KMS-11 (cell line): ENCODE data around the gene NIPAL4.

Source experiments
- H2AFZ ChIP-seq: fragments of 200-600 bp; sonication (generic); 2 replicates; pipeline ENCODE4 v1.6.1; 2016; ENCODE audit warnings: antibody characterized with exemption, mixed run types, low read depth
- H3K27ac ChIP-seq: fragments of 200-600 bp; sonication (generic); 2 replicates; pipeline ENCODE4 v1.6.1; 2016; ENCODE audit warnings: mild to moderate bottlenecking, mixed run types
- H3K27me3 ChIP-seq: fragments of 200-600 bp; sonication (generic); 2 replicates; pipeline ENCODE4 v1.6.1; 2017; ENCODE audit warnings: mild to moderate bottlenecking, low read depth, mixed run types, moderate library complexity; ENCODE audit not compliant: insufficient read depth
- H3K36me3 ChIP-seq: fragments of 200-600 bp; sonication (generic); 2 replicates; pipeline ENCODE4 v1.6.1; 2017; ENCODE audit warnings: mild to moderate bottlenecking, mixed run types; ENCODE audit not compliant: insufficient read depth
- H3K4me1 ChIP-seq: fragments of 200-600 bp; sonication (generic); 2 replicates; pipeline ENCODE4 v1.6.1; 2016; ENCODE audit warnings: mild to moderate bottlenecking, low read depth, mixed run types; ENCODE audit not compliant: poor library complexity, severe bottlenecking
- H3K4me2 ChIP-seq: fragments of 200-600 bp; sonication (generic); 2 replicates; pipeline ENCODE4 v1.7.0; 2016; ENCODE audit warnings: mild to moderate bottlenecking, mixed run types
- H3K4me3 ChIP-seq: fragments of 200-600 bp; sonication (generic); IDR thresholded peaks from 2 replicates; pipeline ENCODE4 v1.6.1; 2017; ENCODE audit warnings: low read depth, low read length, mixed read lengths; ENCODE audit not compliant: insufficient read depth
- H3K79me2 ChIP-seq: fragments of 200-600 bp; sonication (generic); 2 replicates; pipeline ENCODE4 v1.6.1; 2016; ENCODE audit warnings: low read depth, mixed run types; ENCODE audit not compliant: insufficient read depth
- H3K9ac ChIP-seq: fragments of 200-600 bp; sonication (generic); 2 replicates; pipeline ENCODE4 v1.6.1; 2016; ENCODE audit warnings: mild to moderate bottlenecking, mixed run types
- H4K20me1 ChIP-seq: fragments of 200-600 bp; sonication (generic); 2 replicates; pipeline ENCODE4 v1.6.1; 2016; ENCODE audit warnings: mild to moderate bottlenecking, mixed run types; ENCODE audit not compliant: insufficient read depth
- TF ChIP-seq, protein P1 (sequence below): fragments of 200-600 bp; sonication (generic); conservative IDR thresholded peaks from 2 replicates; pipeline ENCODE4 v1.6.1; 2017; ENCODE audit warnings: low read depth, mild to moderate bottlenecking, antibody characterized with exemption, low read length, moderate library complexity, mixed read lengths

NIPAL4 gene

DNA sequence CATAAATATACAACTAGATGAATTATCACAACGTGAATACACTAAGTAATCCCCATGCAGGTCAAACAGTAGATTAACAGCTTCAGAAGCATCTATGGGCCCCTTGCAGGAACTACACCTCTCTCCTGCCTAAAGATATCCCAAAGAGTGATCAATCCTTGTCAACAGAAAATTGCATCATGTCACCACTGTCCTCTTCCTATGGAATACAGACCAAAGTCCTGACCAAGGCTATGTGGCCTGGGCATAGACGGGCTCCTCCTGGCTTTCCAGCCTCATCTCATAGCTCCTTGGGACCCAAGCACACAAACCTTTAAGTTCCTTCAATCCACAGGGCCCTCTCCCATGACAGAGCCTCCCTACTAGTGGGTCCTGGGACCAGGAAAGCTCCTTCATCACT, 25.3 kb downstream of the NIPAL4 start:
- Histone ChIP-seq H3K4me3 (no peak overlapping the region), H3K9ac (no peak overlapping the region), H3K36me3 (no peaks in the 10 kb centered on the region), H3K4me1 (no peaks in the 10 kb centered on the region), H4K20me1 (no peaks in the 10 kb centered on the region), H3K79me2 (no peaks in the 10 kb centered on the region), H3K27ac (no peak overlapping the region), H3K27me3 (no peaks in the 10 kb centered on the region), H2AFZ (no peak overlapping the region), H3K4me2 (no peak overlapping the region)
- TF ChIP-seq, protein P1, sequence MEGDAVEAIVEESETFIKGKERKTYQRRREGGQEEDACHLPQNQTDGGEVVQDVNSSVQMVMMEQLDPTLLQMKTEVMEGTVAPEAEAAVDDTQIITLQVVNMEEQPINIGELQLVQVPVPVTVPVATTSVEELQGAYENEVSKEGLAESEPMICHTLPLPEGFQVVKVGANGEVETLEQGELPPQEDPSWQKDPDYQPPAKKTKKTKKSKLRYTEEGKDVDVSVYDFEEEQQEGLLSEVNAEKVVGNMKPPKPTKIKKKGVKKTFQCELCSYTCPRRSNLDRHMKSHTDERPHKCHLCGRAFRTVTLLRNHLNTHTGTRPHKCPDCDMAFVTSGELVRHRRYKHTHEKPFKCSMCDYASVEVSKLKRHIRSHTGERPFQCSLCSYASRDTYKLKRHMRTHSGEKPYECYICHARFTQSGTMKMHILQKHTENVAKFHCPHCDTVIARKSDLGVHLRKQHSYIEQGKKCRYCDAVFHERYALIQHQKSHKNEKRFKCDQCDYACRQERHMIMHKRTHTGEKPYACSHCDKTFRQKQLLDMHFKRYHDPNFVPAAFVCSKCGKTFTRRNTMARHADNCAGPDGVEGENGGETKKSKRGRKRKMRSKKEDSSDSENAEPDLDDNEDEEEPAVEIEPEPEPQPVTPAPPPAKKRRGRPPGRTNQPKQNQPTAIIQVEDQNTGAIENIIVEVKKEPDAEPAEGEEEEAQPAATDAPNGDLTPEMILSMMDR, result no peak

DNA sequence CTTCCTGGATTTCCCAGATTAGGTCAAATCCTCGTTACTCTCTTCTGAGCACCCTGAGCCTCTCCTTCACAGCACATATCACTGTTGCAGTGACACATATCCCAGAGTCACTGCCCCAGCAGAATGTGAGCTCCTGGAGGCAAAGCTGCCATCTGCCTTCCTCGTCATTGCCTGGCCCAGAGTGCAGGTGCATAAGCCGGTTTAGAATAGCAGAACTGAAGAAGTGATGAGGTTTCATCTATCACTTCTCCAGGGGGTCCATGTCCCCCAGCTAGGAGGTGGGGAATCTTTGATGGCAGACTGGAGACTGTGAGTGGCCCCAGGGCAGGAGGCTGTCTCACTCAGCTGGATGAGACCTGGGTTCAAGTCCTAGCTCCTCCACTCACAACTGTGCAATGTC, 25.8 kb downstream of the NIPAL4 start:
- Histone ChIP-seq H3K27me3 (no peaks in the 10 kb centered on the region), H4K20me1 (no peaks in the 10 kb centered on the region), H3K36me3 (no peaks in the 10 kb centered on the region), H3K4me3 (no peak overlapping the region), H3K4me1 (no peaks in the 10 kb centered on the region), H2AFZ (no peak overlapping the region), H3K4me2 (no peak overlapping the region), H3K79me2 (no peaks in the 10 kb centered on the region), H3K9ac (no peak overlapping the region), H3K27ac (no peak overlapping the region)
- TF ChIP-seq, protein P1, result no peak

DNA sequence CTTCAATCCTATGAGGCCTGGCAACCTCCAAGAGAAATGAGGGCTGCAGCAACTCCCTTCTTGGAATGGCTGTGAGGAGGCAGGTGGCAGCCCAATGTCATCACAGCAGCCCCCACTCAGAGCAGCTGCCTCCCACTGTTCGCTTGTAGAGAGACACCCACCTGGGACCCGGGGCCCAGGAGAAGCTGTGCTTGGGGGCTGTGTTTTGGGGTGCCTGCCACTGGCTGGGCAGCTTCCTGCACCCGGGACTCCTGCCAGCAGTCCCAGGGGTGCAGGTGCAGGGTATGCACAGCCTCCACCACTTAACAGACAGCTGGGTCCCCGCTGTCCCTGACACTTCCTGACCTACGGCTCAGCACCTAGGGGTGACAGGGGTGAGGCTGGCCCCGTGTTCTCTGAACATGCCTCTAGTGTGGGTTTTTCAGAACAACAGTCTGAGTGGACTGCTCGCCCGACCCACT, 26.2 kb downstream of the NIPAL4 start:
- Histone ChIP-seq H3K9ac (no peak overlapping the region), H4K20me1 (no peaks in the 10 kb centered on the region), H2AFZ (no peak overlapping the region), H3K27me3 (no peaks in the 10 kb centered on the region), H3K4me3 (no peak overlapping the region), H3K27ac (no peak overlapping the region), H3K4me1 (no peaks in the 10 kb centered on the region), H3K4me2 (no peak overlapping the region), H3K79me2 (no peaks in the 10 kb centered on the region), H3K36me3 (no peaks in the 10 kb centered on the region)
- TF ChIP-seq, protein P1, result no peak

DNA sequence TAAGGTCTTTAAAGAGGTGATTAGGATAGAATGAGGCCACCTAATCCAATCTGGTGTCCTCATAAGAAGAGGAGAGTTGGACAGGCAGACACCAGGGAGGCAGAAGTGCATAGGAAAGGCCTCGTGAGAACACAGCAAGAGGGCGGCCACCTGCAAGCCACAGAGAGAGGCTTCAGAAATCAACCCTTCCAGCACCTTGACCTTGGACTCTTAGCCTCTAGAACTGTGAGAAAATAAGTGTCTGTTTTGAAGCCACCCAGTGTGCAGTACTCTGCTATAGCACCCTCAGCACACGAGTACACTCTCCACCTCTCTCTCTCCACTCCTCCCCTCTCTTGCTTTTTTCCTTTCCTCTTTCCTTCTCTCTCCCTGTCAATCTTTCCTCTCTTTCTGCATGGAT, 26.8 kb downstream of the NIPAL4 start:
- H4K20me1 ChIP-seq, result no peaks in the 10 kb centered on the region
- no peak overlapping the region for H3K27ac ChIP-seq
- H3K4me2 ChIP-seq, result no peak overlapping the region
- no peak overlapping the region for H3K4me3 ChIP-seq
- no peak overlapping the region for H3K9ac ChIP-seq
- TF ChIP-seq, protein P1, result no peak
- no peaks in the 10 kb centered on the region for H3K79me2 ChIP-seq
- H3K36me3 ChIP-seq, result no peaks in the 10 kb centered on the region
- H3K4me1 ChIP-seq, result no peaks in the 10 kb centered on the region
- H2AFZ ChIP-seq, result no peak overlapping the region
- no peaks in the 10 kb centered on the region for H3K27me3 ChIP-seq

DNA sequence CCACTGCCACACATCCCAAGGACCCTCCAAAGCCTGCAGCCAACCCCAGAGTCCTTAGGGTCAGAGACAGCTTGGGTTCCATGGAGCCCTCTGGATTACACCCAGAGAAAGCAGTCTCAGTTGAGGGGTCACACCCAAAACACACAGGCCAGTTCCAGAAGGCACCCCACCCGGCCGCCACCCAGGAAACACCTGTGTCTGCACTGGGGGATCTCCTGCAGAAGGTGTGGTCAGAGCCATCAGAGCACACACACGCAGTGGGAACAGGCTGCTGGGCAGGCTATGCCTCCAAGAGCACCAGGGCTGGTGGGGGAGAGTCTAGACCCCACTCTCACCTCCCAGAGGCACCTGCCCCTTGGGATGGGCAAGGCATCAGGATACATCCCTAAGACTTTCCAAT, 27.3 kb downstream of the NIPAL4 start:
- Histone ChIP-seq H3K4me3 (no peak overlapping the region), H3K4me2 (no peak overlapping the region), H4K20me1 (no peaks in the 10 kb centered on the region), H3K36me3 (no peaks in the 10 kb centered on the region), H3K79me2 (no peaks in the 10 kb centered on the region), H3K27me3 (no peaks in the 10 kb centered on the region), H2AFZ (no peak overlapping the region), H3K4me1 (no peaks in the 10 kb centered on the region), H3K9ac (no peak overlapping the region), H3K27ac (no peak overlapping the region)
- TF ChIP-seq, protein P1, result no peak
